Measurements from ENCODE around the gene IKBKE. TPM values are rescaled to one million over a fixed set of nuclear protein-coding genes. Genes with fewer than 3 reads are reported as not detected.
A peak's percentile ranks its signal among the peaks of the same experiment; 100 is the strongest.

IKBKE gene
- total RNA-seq, 2 donors from 2014 or later = 21.0 to 21.1 TPM

- no peak within 1 kb of the TSS for H3K27ac Mint-ChIP-seq
- H3K4me1 Mint-ChIP-seq (ENCODE audit: low read depth) = peaks cover 50% of the 10 kb centered on the region
- H3K9me3 Mint-ChIP-seq = no peaks in the 10 kb centered on the region
- ATAC-seq (replicated peaks in 1 of 2) (peak; percentile 82 to 84), DNase-seq (peak; percentile 89 to 90)
- H3K36me3 Mint-ChIP-seq (ENCODE audit: insufficient read depth in 2 of 2) = no peaks in the 10 kb centered on the region
- peak within 1 kb of the TSS; percentile 82 to 83 for H3K4me3 Mint-ChIP-seq
- peaks cover 33% of the 10 kb centered on the region for H3K27me3 Mint-ChIP-seq (ENCODE audit: low read depth)
Observed at GRCh38 chr1:206507284-206508129, 37.2 kb downstream of the IKBKE start, which contains the start of gene RASSF5. TSS of gene RASSF5 (plus strand) at chr1:206507531. CDS start at chr1:206507603, 72 bp downstream.

GRCh38 chr1:206508130-206508889 lies 38.0 kb downstream of the IKBKE start:
- DNase-seq (no peak), ATAC-seq (replicated peaks in 1 of 2) (no peak)
- no peaks in the 10 kb centered on the region for H3K36me3 Mint-ChIP-seq (ENCODE audit: insufficient read depth in 2 of 2)
- H3K27me3 Mint-ChIP-seq (ENCODE audit: low read depth) = peaks cover 33% of the 10 kb centered on the region
- peaks cover 46% of the 10 kb centered on the region for H3K4me1 Mint-ChIP-seq (ENCODE audit: low read depth)
- no peaks in the 10 kb centered on the region for H3K9me3 Mint-ChIP-seq
- H3K27ac Mint-ChIP-seq = no peak overlapping the region
- H3K4me3 Mint-ChIP-seq = peak overlapping the region; percentile 72 to 75

- no peak for DNase-seq
- H3K4me3 Mint-ChIP-seq = peak overlapping the region; percentile 59 to 75
- no peak overlapping the region for H3K27ac Mint-ChIP-seq
Observed at GRCh38 chr1:206508956-206509355, 38.7 kb downstream of the IKBKE start.

GRCh38 chr1:206509612-206510257 lies 39.5 kb downstream of the IKBKE start:
- peaks cover 33% of the 10 kb centered on the region for H3K27me3 Mint-ChIP-seq (ENCODE audit: low read depth)
- H3K9me3 Mint-ChIP-seq = no peaks in the 10 kb centered on the region
- peaks cover 32% of the 10 kb centered on the region for H3K4me1 Mint-ChIP-seq (ENCODE audit: low read depth)
- no peaks in the 10 kb centered on the region for H3K36me3 Mint-ChIP-seq (ENCODE audit: insufficient read depth in 2 of 2)
- no peak for ATAC-seq (replicated peaks in 1 of 2)
- H3K4me3 Mint-ChIP-seq = no peak overlapping the region
- no peak overlapping the region for H3K27ac Mint-ChIP-seq
- DNase-seq = no peak

More at GRCh38 chr1:206508956-206509355, 38.7 kb downstream of the IKBKE start:
- ATAC-seq (replicated peaks in 1 of 2) = no peak
- Mint-ChIP-seq H3K9me3 (no peaks in the 10 kb centered on the region), H3K27me3 (ENCODE audit: low read depth) (peaks cover 33% of the 10 kb centered on the region), H3K36me3 (ENCODE audit: insufficient read depth in 2 of 2) (no peaks in the 10 kb centered on the region), H3K4me1 (ENCODE audit: low read depth) (peaks cover 40% of the 10 kb centered on the region)

- Mint-ChIP-seq H3K4me3 (no peak overlapping the region), H3K36me3 (ENCODE audit: insufficient read depth in 2 of 2) (no peaks in the 10 kb centered on the region)
Observed at GRCh38 chr1:206510371-206510770, 40.1 kb downstream of the IKBKE start.

GRCh38 chr1:206511362-206512057 lies 41.2 kb downstream of the IKBKE start:
- ATAC-seq (replicated peaks in 1 of 2) = no peak

More at GRCh38 chr1:206510371-206510770, 40.1 kb downstream of the IKBKE start:
- DNase-seq (no peak), ATAC-seq (replicated peaks in 1 of 2) (no peak)
- Mint-ChIP-seq H3K4me1 (ENCODE audit: low read depth) (peaks cover 26% of the 10 kb centered on the region), H3K9me3 (no peaks in the 10 kb centered on the region), H3K27me3 (ENCODE audit: low read depth) (peaks cover 26% of the 10 kb centered on the region), H3K27ac (no peak overlapping the region)

GRCh38 chr1:206512058-206512850 lies 42.0 kb downstream of the IKBKE start:
- DNase-seq (no peak), ATAC-seq (replicated peaks in 1 of 2) (no peak)
- H3K4me1 Mint-ChIP-seq (ENCODE audit: low read depth) = peaks cover 21% of the 10 kb centered on the region
- peaks cover 26% of the 10 kb centered on the region for H3K27me3 Mint-ChIP-seq (ENCODE audit: low read depth)
- H3K9me3 Mint-ChIP-seq = no peaks in the 10 kb centered on the region
- H3K4me3 Mint-ChIP-seq = no peak overlapping the region
- H3K36me3 Mint-ChIP-seq (ENCODE audit: insufficient read depth in 2 of 2) = no peaks in the 10 kb centered on the region
- H3K27ac Mint-ChIP-seq = no peak overlapping the region

More at GRCh38 chr1:206511362-206512057, 41.2 kb downstream of the IKBKE start:
- no peak overlapping the region for H3K4me3 Mint-ChIP-seq
- H3K4me1 Mint-ChIP-seq (ENCODE audit: low read depth) = peaks cover 23% of the 10 kb centered on the region
- no peak for DNase-seq
- peaks cover 26% of the 10 kb centered on the region for H3K27me3 Mint-ChIP-seq (ENCODE audit: low read depth)
- no peaks in the 10 kb centered on the region for H3K36me3 Mint-ChIP-seq (ENCODE audit: insufficient read depth in 2 of 2)
- H3K9me3 Mint-ChIP-seq = no peaks in the 10 kb centered on the region
- H3K27ac Mint-ChIP-seq = no peak overlapping the region

GRCh38 chr1:206512851-206513180 lies 42.5 kb downstream of the IKBKE start:
- no peak for ATAC-seq (replicated peaks in 1 of 2)
- H3K36me3 Mint-ChIP-seq (ENCODE audit: insufficient read depth in 2 of 2) = no peaks in the 10 kb centered on the region
- H3K9me3 Mint-ChIP-seq = no peaks in the 10 kb centered on the region
- H3K27ac Mint-ChIP-seq = no peak overlapping the region
- no peak for DNase-seq
- H3K4me1 Mint-ChIP-seq (ENCODE audit: low read depth) = peaks cover 21% of the 10 kb centered on the region
- H3K27me3 Mint-ChIP-seq (ENCODE audit: low read depth) = peaks cover 26% of the 10 kb centered on the region
- H3K4me3 Mint-ChIP-seq = no peak overlapping the region

GRCh38 chr1:206513312-206514111 lies 43.2 kb downstream of the IKBKE start:
- no peaks in the 10 kb centered on the region for H3K36me3 Mint-ChIP-seq (ENCODE audit: insufficient read depth in 2 of 2)
- no peak overlapping the region for H3K4me3 Mint-ChIP-seq
- peaks cover 23% of the 10 kb centered on the region for H3K27me3 Mint-ChIP-seq (ENCODE audit: low read depth)
- H3K27ac Mint-ChIP-seq = no peak overlapping the region
- no peak for ATAC-seq (replicated peaks in 1 of 2)
- peaks cover 17% of the 10 kb centered on the region for H3K4me1 Mint-ChIP-seq (ENCODE audit: low read depth)
- H3K9me3 Mint-ChIP-seq = no peaks in the 10 kb centered on the region
- no peak for DNase-seq

GRCh38 chr1:206514813-206515387 lies 44.6 kb downstream of the IKBKE start:
- Mint-ChIP-seq H3K9me3 (no peaks in the 10 kb centered on the region), H3K4me1 (ENCODE audit: low read depth) (peaks cover 10% of the 10 kb centered on the region), H3K36me3 (ENCODE audit: insufficient read depth in 2 of 2) (no peaks in the 10 kb centered on the region), H3K4me3 (no peak overlapping the region), H3K27me3 (ENCODE audit: low read depth) (peaks cover 9% of the 10 kb centered on the region), H3K27ac (peak overlapping the region; percentile 33)
- no peak for DNase-seq
- no peak for ATAC-seq (replicated peaks in 1 of 2)

GRCh38 chr1:206516728-206516990 lies 46.4 kb downstream of the IKBKE start:
- DNase-seq = no peak
- no peak for ATAC-seq (replicated peaks in 1 of 2)
- no peak overlapping the region for H3K4me3 Mint-ChIP-seq
- H3K9me3 Mint-ChIP-seq = no peaks in the 10 kb centered on the region
- no peak overlapping the region for H3K27ac Mint-ChIP-seq
- peaks cover 10% of the 10 kb centered on the region for H3K4me1 Mint-ChIP-seq (ENCODE audit: low read depth)
- H3K27me3 Mint-ChIP-seq (ENCODE audit: low read depth) = no peaks in the 10 kb centered on the region
- no peaks in the 10 kb centered on the region for H3K36me3 Mint-ChIP-seq (ENCODE audit: insufficient read depth in 2 of 2)

Measured in activated T-cell treated with anti-CD3 and anti-CD28 coated beads, Interleukin-2, amount 50 U/mL, for 72 hours (primary cell).